Activated naive CD4-positive, alpha-beta T cell treated with anti-CD3 and anti-CD28 coated beads, Interleukin-2, amount 50 U/mL, for 24 hours (primary cell): Measurements from ENCODE around the gene MBNL1.
"Not testable (repeated sequence)": the region's sequence is repeated elsewhere in the genome, so short reads cannot be mapped to it uniquely, and the experiment has no call there.

ENCODE experiments used
- H3K27ac Mint-ChIP-seq: one replicate; pipeline ENCODE4 v1.8.0; 2021; ENCODE audit warnings: mild to moderate bottlenecking, mixed read lengths
- H3K27me3 Mint-ChIP-seq: one replicate; pipeline ENCODE4 v1.8.0; 2021; ENCODE audit warnings: mixed read lengths
- H3K36me3 Mint-ChIP-seq: one replicate; pipeline ENCODE4 v1.8.0; 2021; ENCODE audit warnings: mixed read lengths
- H3K4me1 Mint-ChIP-seq: one replicate; pipeline ENCODE4 v1.8.0; 2021; ENCODE audit warnings: mixed read lengths
- H3K4me3 Mint-ChIP-seq: one replicate; pipeline ENCODE4 v1.8.0; 2021; ENCODE audit warnings: mild to moderate bottlenecking, mixed read lengths
- H3K9me3 Mint-ChIP-seq: one replicate; pipeline ENCODE4 v1.8.0; 2021; ENCODE audit warnings: mixed read lengths

Gene MBNL1

GRCh38 chr3:152390647-152391046 is 121.9 kb downstream of the MBNL1 start:
- Mint-ChIP-seq H3K4me1 (peaks cover 87% of the 10 kb centered on the region), H3K4me3 (peak overlapping the region; percentile 3), H3K27me3 (no peaks in the 10 kb centered on the region), H3K27ac (peak overlapping the region; percentile 91), H3K9me3 (no peaks in the 10 kb centered on the region), H3K36me3 (peaks cover 20% of the 10 kb centered on the region)

- H3K36me3 Mint-ChIP-seq: peaks cover 25% of the 10 kb centered on the region
- H3K4me3 Mint-ChIP-seq: no peak overlapping the region
- H3K9me3 Mint-ChIP-seq: no peaks in the 10 kb centered on the region
- peaks cover 85% of the 10 kb centered on the region for H3K4me1 Mint-ChIP-seq
- peak overlapping the region; percentile 51 for H3K27ac Mint-ChIP-seq
- no peaks in the 10 kb centered on the region for H3K27me3 Mint-ChIP-seq
Measured at GRCh38 chr3:152391671-152392070, 122.9 kb downstream of the MBNL1 start.

- Mint-ChIP-seq H3K36me3 (peaks cover 29% of the 10 kb centered on the region), H3K4me3 (peak overlapping the region; percentile 26), H3K27ac (peak overlapping the region; percentile 83), H3K27me3 (no peaks in the 10 kb centered on the region), H3K4me1 (peaks cover 82% of the 10 kb centered on the region), H3K9me3 (no peaks in the 10 kb centered on the region)
Measured at GRCh38 chr3:152392272-152392880, 123.6 kb downstream of the MBNL1 start.

DNA sequence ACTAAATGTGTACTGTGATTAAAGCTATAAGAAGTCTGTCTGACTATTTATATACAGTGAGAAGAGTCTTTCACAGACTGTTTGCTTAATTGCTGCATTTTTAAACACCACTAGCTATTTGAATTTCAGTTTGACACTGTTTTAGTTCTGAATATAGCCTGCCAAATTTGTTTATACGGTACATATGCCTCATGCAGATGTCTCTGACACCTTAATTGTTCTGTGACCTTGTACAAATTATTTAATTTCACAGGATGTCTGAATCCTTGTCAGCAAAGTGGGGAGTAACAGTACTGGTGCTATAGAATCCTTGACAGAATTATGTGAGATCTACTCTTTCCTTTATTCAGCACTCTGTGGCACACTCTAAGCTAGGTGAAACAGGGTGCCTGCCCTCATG is 125.5 kb downstream of the MBNL1 start:
- H3K27me3 Mint-ChIP-seq: no peaks in the 10 kb centered on the region
- peaks cover 28% of the 10 kb centered on the region for H3K36me3 Mint-ChIP-seq
- peak overlapping the region; percentile 19 for H3K4me3 Mint-ChIP-seq
- peaks cover 81% of the 10 kb centered on the region for H3K4me1 Mint-ChIP-seq
- no peaks in the 10 kb centered on the region for H3K9me3 Mint-ChIP-seq
- peak overlapping the region; percentile 82 for H3K27ac Mint-ChIP-seq

- H3K4me3 Mint-ChIP-seq: no peak overlapping the region
- peak overlapping the region; percentile 25 for H3K27ac Mint-ChIP-seq
- H3K9me3 Mint-ChIP-seq: no peaks in the 10 kb centered on the region
- peaks cover 82% of the 10 kb centered on the region for H3K4me1 Mint-ChIP-seq
- H3K36me3 Mint-ChIP-seq: peaks cover 26% of the 10 kb centered on the region
- H3K27me3 Mint-ChIP-seq: no peaks in the 10 kb centered on the region
Measured at GRCh38 chr3:152395764-152396163, 127.0 kb downstream of the MBNL1 start.

DNA sequence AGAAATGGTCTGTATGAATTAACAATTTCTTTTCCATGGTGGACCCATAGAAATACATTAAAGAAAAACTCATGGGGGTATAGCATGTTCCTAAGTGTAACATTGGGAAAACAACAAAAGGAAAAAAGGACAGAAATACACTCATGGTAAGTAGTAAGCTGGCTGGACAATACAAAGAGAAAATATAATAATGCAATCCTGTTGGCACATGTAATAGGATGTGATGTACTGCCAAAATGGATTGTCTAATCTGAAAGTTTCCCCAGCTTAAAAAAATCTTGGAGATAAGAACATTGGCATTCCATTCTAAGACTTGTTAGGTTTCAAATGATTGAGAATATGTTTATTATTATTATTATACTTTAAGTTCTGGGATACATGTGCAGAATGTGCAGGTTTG is 128.1 kb downstream of the MBNL1 start:
- H3K4me1 Mint-ChIP-seq: peaks cover 82% of the 10 kb centered on the region
- peaks cover 28% of the 10 kb centered on the region for H3K36me3 Mint-ChIP-seq
- peak overlapping the region; percentile 77 for H3K27ac Mint-ChIP-seq
- H3K9me3 Mint-ChIP-seq: no peaks in the 10 kb centered on the region
- H3K4me3 Mint-ChIP-seq: no peak overlapping the region
- H3K27me3 Mint-ChIP-seq: no peaks in the 10 kb centered on the region

DNA sequence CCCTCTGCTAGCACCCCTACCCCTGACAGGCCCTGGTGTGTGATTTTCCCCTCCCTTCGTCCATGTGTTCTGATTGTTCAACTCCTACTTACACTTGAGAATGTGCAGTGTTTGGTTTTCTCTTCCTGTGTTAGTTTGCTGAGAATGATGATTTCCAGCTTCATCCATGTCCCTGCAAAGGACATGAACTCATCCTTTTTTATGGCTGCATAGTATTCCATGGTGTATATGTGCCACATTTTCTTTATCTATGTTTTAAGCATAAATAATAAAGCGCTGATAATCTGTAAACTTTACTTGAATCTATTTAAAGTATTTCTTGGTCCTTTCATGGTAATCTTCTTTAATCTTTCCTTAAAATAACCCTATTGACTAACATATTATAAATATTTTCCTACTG is 128.6 kb downstream of the MBNL1 start:
- H3K27ac Mint-ChIP-seq: peak overlapping the region; percentile 23

DNA sequence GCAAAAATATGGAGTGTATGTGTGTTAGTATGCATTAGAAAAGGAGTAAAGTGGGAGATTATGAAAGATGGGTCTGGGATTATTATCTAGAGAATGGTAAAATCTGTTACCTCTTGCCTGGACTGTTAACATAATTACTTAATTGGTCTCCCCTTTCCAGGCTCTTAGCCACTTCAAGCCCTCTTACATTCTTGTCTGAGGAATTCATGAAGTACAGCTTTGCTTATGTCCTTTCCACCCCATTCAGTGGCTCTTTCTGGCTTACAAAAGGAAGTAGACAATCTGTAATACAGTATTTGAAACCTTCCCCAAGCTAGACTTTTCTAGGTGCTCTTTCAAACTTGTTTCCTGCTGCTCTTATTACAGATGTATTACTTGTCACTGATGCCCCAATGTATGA is 129.8 kb downstream of the MBNL1 start:
- no peaks in the 10 kb centered on the region for H3K27me3 Mint-ChIP-seq
- H3K36me3 Mint-ChIP-seq: peaks cover 29% of the 10 kb centered on the region
- peak overlapping the region; percentile 94 for H3K27ac Mint-ChIP-seq
- H3K9me3 Mint-ChIP-seq: no peaks in the 10 kb centered on the region
- peaks cover 83% of the 10 kb centered on the region for H3K4me1 Mint-ChIP-seq
- H3K4me3 Mint-ChIP-seq: no peak overlapping the region

More for the DNA sequence above, 128.6 kb downstream of the MBNL1 start:
- H3K27me3 Mint-ChIP-seq, H3K9me3 Mint-ChIP-seq, H3K4me3 Mint-ChIP-seq: not testable (repeated sequence)
- H3K36me3 Mint-ChIP-seq: peaks cover 28% of the 10 kb centered on the region
- H3K4me1 Mint-ChIP-seq: peaks cover 82% of the 10 kb centered on the region

- H3K4me1 Mint-ChIP-seq: peaks cover 87% of the 10 kb centered on the region
- H3K27ac Mint-ChIP-seq: peak overlapping the region; percentile 94
- peak overlapping the region; percentile 1 for H3K4me3 Mint-ChIP-seq
- no peaks in the 10 kb centered on the region for H3K9me3 Mint-ChIP-seq
- peaks cover 28% of the 10 kb centered on the region for H3K36me3 Mint-ChIP-seq
- no peaks in the 10 kb centered on the region for H3K27me3 Mint-ChIP-seq
Measured at GRCh38 chr3:152399374-152399773, 130.6 kb downstream of the MBNL1 start.

- H3K4me3 Mint-ChIP-seq: no peak overlapping the region
- no peaks in the 10 kb centered on the region for H3K9me3 Mint-ChIP-seq
- no peaks in the 10 kb centered on the region for H3K27me3 Mint-ChIP-seq
- H3K4me1 Mint-ChIP-seq: peaks cover 87% of the 10 kb centered on the region
- peaks cover 19% of the 10 kb centered on the region for H3K36me3 Mint-ChIP-seq
- H3K27ac Mint-ChIP-seq: peak overlapping the region; percentile 97
Measured at GRCh38 chr3:152400887-152401286, 132.2 kb downstream of the MBNL1 start.

GRCh38 chr3:152402695-152403451 is 134.1 kb downstream of the MBNL1 start:
- H3K4me3 Mint-ChIP-seq: peak overlapping the region; percentile 67
- no peaks in the 10 kb centered on the region for H3K27me3 Mint-ChIP-seq
- H3K36me3 Mint-ChIP-seq: peaks cover 15% of the 10 kb centered on the region
- peaks cover 94% of the 10 kb centered on the region for H3K4me1 Mint-ChIP-seq
- no peaks in the 10 kb centered on the region for H3K9me3 Mint-ChIP-seq
- H3K27ac Mint-ChIP-seq: peak overlapping the region; percentile 97

GRCh38 chr3:152403632-152404066 is 134.9 kb downstream of the MBNL1 start:
- H3K27me3 Mint-ChIP-seq: no peaks in the 10 kb centered on the region
- H3K4me1 Mint-ChIP-seq: peaks cover 94% of the 10 kb centered on the region
- H3K27ac Mint-ChIP-seq: peak overlapping the region; percentile 97
- peaks cover 17% of the 10 kb centered on the region for H3K36me3 Mint-ChIP-seq
- no peaks in the 10 kb centered on the region for H3K9me3 Mint-ChIP-seq
- peak overlapping the region; percentile 67 for H3K4me3 Mint-ChIP-seq

DNA sequence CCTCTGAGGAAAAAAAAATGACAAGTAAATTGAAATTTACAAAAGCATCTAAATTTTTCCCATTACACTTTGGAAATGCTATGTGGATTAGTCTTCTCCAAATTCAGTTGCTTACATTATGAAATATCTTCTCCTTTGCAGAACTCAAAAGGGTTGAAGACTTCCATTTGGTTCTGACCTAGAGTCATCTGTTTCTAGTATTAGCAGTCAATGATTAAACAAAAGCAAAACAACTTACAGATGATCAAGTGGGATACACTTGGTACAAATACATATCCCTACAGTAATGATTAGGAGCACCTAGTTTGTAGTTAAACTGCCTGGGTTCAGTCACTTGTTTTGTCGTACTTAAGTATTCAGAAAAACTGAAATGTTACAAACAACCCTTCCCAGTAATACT is 136.2 kb downstream of the MBNL1 start:
- Mint-ChIP-seq H3K9me3 (no peaks in the 10 kb centered on the region), H3K36me3 (peaks cover 14% of the 10 kb centered on the region), H3K4me3 (no peak overlapping the region), H3K27ac (peak overlapping the region; percentile 47), H3K4me1 (peaks cover 90% of the 10 kb centered on the region), H3K27me3 (no peaks in the 10 kb centered on the region)

DNA sequence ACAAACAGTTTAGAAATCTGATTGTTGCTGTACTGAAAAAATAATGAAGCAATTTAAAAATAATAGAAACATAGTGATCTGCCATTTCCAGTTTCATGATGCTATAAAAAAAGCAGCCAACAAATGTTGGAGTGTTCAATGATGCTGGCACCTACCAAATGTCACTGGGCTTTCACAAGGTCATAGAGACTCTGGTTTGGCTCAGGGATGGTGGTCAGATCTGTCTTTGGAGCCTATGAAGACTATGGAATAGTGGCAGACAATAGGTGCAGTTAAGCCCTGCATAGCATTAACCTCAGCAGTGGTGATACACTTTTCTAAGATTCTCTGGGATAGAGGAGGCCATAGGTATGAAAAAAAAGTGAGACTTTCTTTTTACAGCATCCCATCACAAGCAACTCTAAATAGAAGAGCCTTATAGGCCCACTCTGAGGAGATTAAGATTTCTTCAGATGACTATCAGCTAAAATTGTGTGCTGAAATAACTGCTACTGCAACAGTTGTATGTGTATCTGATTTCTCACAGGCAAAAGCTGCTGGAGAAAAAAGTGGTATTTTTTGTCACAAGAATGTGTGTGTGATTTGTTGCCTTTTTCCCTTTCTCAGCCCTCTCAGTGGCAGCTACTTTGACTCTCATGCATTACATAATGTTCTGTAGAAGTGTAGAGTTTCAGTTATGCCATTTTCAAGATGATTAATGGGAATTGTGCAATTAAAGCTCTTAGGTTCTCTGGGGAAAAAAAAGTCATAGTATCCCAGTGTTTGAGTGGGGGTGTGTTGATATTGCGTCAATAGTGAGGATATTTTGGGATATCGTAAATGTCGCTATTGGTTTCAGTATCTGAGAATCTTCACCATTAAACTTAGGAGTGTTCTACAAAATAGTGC is 137.4 kb downstream of the MBNL1 start:
- Mint-ChIP-seq H3K27me3 (no peaks in the 10 kb centered on the region), H3K36me3 (peaks cover 19% of the 10 kb centered on the region), H3K27ac (peak overlapping the region; percentile 94), H3K4me1 (peaks cover 90% of the 10 kb centered on the region), H3K4me3 (no peak overlapping the region), H3K9me3 (no peaks in the 10 kb centered on the region)

GRCh38 chr3:152413240-152413639 is 144.5 kb downstream of the MBNL1 start:
- Mint-ChIP-seq H3K4me3 (no peak overlapping the region), H3K4me1 (peaks cover 78% of the 10 kb centered on the region), H3K9me3 (no peaks in the 10 kb centered on the region), H3K27me3 (no peaks in the 10 kb centered on the region), H3K36me3 (peaks cover 46% of the 10 kb centered on the region), H3K27ac (peak overlapping the region; percentile 83)
